ENCODE results near the gene ZNF618. TPM values are rescaled to one million over a fixed set of nuclear protein-coding genes. Genes with fewer than 3 reads are reported as not detected.

The ZNF618 gene
- polyA plus RNA-seq, 1 donor (not counting 4 experiments of a cell fraction or from before 2014, with no cell fraction given) = 2.5 TPM

DNA sequence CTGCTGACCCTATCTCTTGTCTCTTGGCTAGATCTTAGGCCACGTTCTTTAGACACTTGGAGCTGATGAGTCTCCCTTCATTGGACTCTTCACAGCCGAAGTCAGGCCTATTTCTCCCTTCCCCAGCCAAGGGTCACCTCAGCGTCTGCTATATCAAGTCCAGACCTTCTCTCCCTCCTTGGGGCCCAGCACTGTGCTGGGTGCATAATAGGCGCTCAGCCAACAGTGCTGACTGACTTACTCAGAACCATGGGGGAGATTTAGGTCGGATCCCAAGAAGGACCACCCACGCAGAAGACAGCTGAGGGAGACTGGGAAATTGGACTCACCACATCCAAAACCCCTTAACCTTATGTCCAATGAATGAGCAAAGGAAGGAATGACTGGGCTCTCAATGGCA lies 207.6 kb downstream of the ZNF618 start:
- Histone ChIP-seq H3K27ac (ENCODE audit: control insufficient read depth, insufficient read depth, low read length) (no peak overlapping the region), H3K36me3 (ENCODE audit: control insufficient read depth in 2 of 2, extremely low read depth in 1 of 2, insufficient read depth in 2 of 2, low read length in 2 of 2) (no peaks in the 10 kb centered on the region), H3K4me3 (ENCODE audit: control insufficient read depth in 2 of 3, extremely low read depth in 1 of 3, insufficient read depth in 2 of 3, low read depth in 1 of 3, low read length in 3 of 3) (no peak overlapping the region), H3K79me2 (ENCODE audit: control insufficient read depth, insufficient read depth, low read length) (no peaks in the 10 kb centered on the region), H3K9me1 (ENCODE audit: control insufficient read depth, extremely low read depth, insufficient read depth, low read length) (no peaks in the 10 kb centered on the region), H3K9me3 (ENCODE audit: control insufficient read depth, low read depth, low read length) (no peaks in the 10 kb centered on the region), H3K4me2 (ENCODE audit: control insufficient read depth, extremely low read depth, insufficient read depth, low read depth, low read length) (no peak overlapping the region), H3K27me3 (ENCODE audit: control insufficient read depth, extremely low read depth, insufficient read depth, low read length) (peaks cover 6% of the 10 kb centered on the region), H3K9ac (ENCODE audit: control insufficient read depth, extremely low read depth, insufficient read depth, low read length) (no peak overlapping the region), H3K4me1 (ENCODE audit: control insufficient read depth, extremely low read depth, insufficient read depth, low read length) (peaks cover 4% of the 10 kb centered on the region), H2AFZ (ENCODE audit: control insufficient read depth, low read length) (no peak overlapping the region), H4K20me1 (ENCODE audit: control insufficient read depth, extremely low read depth, insufficient read depth, low read length) (no peaks in the 10 kb centered on the region)
- TF ChIP-seq, protein P1, sequence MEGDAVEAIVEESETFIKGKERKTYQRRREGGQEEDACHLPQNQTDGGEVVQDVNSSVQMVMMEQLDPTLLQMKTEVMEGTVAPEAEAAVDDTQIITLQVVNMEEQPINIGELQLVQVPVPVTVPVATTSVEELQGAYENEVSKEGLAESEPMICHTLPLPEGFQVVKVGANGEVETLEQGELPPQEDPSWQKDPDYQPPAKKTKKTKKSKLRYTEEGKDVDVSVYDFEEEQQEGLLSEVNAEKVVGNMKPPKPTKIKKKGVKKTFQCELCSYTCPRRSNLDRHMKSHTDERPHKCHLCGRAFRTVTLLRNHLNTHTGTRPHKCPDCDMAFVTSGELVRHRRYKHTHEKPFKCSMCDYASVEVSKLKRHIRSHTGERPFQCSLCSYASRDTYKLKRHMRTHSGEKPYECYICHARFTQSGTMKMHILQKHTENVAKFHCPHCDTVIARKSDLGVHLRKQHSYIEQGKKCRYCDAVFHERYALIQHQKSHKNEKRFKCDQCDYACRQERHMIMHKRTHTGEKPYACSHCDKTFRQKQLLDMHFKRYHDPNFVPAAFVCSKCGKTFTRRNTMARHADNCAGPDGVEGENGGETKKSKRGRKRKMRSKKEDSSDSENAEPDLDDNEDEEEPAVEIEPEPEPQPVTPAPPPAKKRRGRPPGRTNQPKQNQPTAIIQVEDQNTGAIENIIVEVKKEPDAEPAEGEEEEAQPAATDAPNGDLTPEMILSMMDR (optimal IDR thresholded peaks at IDR 0.05 in 1 of 3, IDR thresholded peaks at IDR 0.05 in 1 of 3, conservative IDR thresholded peaks at IDR 0.05 in 1 of 3; ENCODE audit: extremely low read depth in 1 of 3, insufficient read depth in 2 of 3, low read length in 3 of 3) = no peak
- TF ChIP-seq EZH2 (IDR thresholded peaks at IDR 0.05; ENCODE audit: low read length) = no peak
- DNase-seq (ENCODE audit: low read depth, low spot score) (no peak), FAIRE-seq (no peak)
- dilution Hi-C loops (cut with MboI; ENCODE audit: extremely low pct_ligation_motif_present, low sequenced_read_pairs) = no loop called here

DNA sequence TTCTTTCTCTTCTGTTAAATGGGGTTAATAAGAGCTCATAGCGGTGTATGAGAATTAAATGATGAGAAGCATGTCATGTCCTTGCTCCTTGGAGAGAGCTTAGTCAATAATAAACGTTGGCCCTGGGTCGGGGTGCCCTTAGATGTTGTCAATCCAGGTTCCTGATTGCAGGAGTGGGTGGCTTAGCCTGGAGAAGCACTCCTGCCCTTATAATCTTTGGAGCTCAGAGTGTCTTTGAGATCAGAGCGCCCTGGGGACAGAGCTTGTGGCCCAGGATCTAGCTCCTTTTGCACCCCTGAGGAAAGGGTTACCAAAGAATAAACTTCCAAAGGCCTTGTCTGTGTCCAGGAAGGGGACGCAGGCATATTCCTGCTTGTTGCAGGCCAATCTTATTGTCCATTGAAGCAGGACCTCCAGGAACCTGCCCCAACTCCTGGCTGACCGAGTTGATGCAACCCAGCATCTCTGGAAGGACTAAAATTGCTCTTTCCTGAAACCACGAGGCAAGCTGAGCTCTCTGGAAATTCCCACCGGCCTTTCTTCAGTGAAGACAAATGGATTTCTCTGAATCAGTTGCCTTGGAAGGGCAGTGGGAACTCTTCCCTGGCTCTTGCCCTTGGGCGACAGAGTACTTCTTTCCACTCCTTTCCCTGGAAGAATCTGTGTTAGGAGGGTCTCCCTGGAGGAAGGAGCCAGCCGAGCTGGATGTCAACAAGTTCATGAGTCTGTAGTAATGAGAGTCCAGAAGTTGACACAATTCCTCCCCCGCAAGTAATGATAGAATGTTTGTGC lies 208.4 kb downstream of the ZNF618 start:
- TF ChIP-seq EZH2 (IDR thresholded peaks at IDR 0.05; ENCODE audit: low read length) = no peak
- TF ChIP-seq, protein P1 (optimal IDR thresholded peaks at IDR 0.05 in 1 of 3, IDR thresholded peaks at IDR 0.05 in 1 of 3, conservative IDR thresholded peaks at IDR 0.05 in 1 of 3; ENCODE audit: extremely low read depth in 1 of 3, insufficient read depth in 2 of 3, low read length in 3 of 3) = no peak
- DNase-seq (ENCODE audit: low read depth, low spot score) = no peak
- dilution Hi-C loops (cut with MboI; ENCODE audit: extremely low pct_ligation_motif_present, low sequenced_read_pairs) = no loop called here
- Histone ChIP-seq H3K4me1 (ENCODE audit: control insufficient read depth, extremely low read depth, insufficient read depth, low read length) (peaks cover 4% of the 10 kb centered on the region), H3K4me3 (ENCODE audit: control insufficient read depth in 2 of 3, extremely low read depth in 1 of 3, insufficient read depth in 2 of 3, low read depth in 1 of 3, low read length in 3 of 3) (no peak overlapping the region), H3K4me2 (ENCODE audit: control insufficient read depth, extremely low read depth, insufficient read depth, low read depth, low read length) (no peak overlapping the region), H2AFZ (ENCODE audit: control insufficient read depth, low read length) (no peak overlapping the region), H3K9ac (ENCODE audit: control insufficient read depth, extremely low read depth, insufficient read depth, low read length) (no peak overlapping the region), H3K9me3 (ENCODE audit: control insufficient read depth, low read depth, low read length) (no peaks in the 10 kb centered on the region), H3K79me2 (ENCODE audit: control insufficient read depth, insufficient read depth, low read length) (no peaks in the 10 kb centered on the region), H3K9me1 (ENCODE audit: control insufficient read depth, extremely low read depth, insufficient read depth, low read length) (no peaks in the 10 kb centered on the region), H3K36me3 (ENCODE audit: control insufficient read depth in 2 of 2, extremely low read depth in 1 of 2, insufficient read depth in 2 of 2, low read length in 2 of 2) (no peaks in the 10 kb centered on the region), H4K20me1 (ENCODE audit: control insufficient read depth, extremely low read depth, insufficient read depth, low read length) (no peaks in the 10 kb centered on the region), H3K27me3 (ENCODE audit: control insufficient read depth, extremely low read depth, insufficient read depth, low read length) (peaks cover under 1% of the 10 kb centered on the region), H3K27ac (ENCODE audit: control insufficient read depth, insufficient read depth, low read length) (no peak overlapping the region)
- FAIRE-seq = no peak
